HG03571 (cell line): Measurements from ENCODE around the gene HOXD4.

ENCODE experiments used
- ATAC-seq: cut with Tn5 transposase; IDR thresholded peaks from one replicate; pipeline ENCODE4 v1.9.1; 2021; ENCODE audit not compliant: unreplicated experiment

Gene HOXD4

GRCh38 chr2:176151442-176152287, at the start of gene HOXD4:
TSS of gene HOXD4 (plus strand) at chr2:176151550. CDS start at chr2:176151634, 84 bp downstream.
- ATAC-seq = no peak

- no peak for ATAC-seq
These were observed 49.5 kb upstream of the HOXD4 start for GRCh38 chr2:176101842-176102241.

- ATAC-seq = no peak
These were observed 49.0 kb upstream of the HOXD4 start for GRCh38 chr2:176102309-176102866.

- no peak for ATAC-seq
These were observed 48.2 kb upstream of the HOXD4 start for GRCh38 chr2:176103194-176103593.

GRCh38 chr2:176103742-176104315, 47.5 kb upstream of the HOXD4 start:
- no peak for ATAC-seq

- no peak for ATAC-seq
These were observed 46.9 kb upstream of the HOXD4 start for GRCh38 chr2:176104316-176105077.

- ATAC-seq = no peak
These were observed 46.1 kb upstream of the HOXD4 start for GRCh38 chr2:176105078-176105729.

- ATAC-seq = no peak
These were observed 45.4 kb upstream of the HOXD4 start for GRCh38 chr2:176105730-176106580.

- ATAC-seq = no peak
These were observed 44.5 kb upstream of the HOXD4 start, which contains the start of gene HOXD11 for GRCh38 chr2:176106581-176107539. TSS of gene HOXD11 (plus strand) at chr2:176107280. CDS start at chr2:176107356, 76 bp downstream.

- no peak for ATAC-seq
These were observed 43.6 kb upstream of the HOXD4 start for GRCh38 chr2:176107731-176108181.

GRCh38 chr2:176109192-176109901, 42.0 kb upstream of the HOXD4 start:
- ATAC-seq = no peak

- no peak for ATAC-seq
These were observed 41.4 kb upstream of the HOXD4 start for GRCh38 chr2:176109946-176110345.

- ATAC-seq = no peak
These were observed 40.7 kb upstream of the HOXD4 start for GRCh38 chr2:176110415-176111308.

GRCh38 chr2:176111309-176111663, 40.1 kb upstream of the HOXD4 start:
- no peak for ATAC-seq

- ATAC-seq = no peak
These were observed 39.4 kb upstream of the HOXD4 start for GRCh38 chr2:176111846-176112374.

GRCh38 chr2:176112375-176113302, 38.7 kb upstream of the HOXD4 start:
- ATAC-seq = no peak
